ENCODE data around the gene UNC79. TPM values are rescaled to one million over a fixed set of nuclear protein-coding genes. Genes with fewer than 3 reads are reported as not detected.

Gene UNC79
- total RNA-seq, 1 donor from 2014 or later, result 0.09 TPM

DNA sequence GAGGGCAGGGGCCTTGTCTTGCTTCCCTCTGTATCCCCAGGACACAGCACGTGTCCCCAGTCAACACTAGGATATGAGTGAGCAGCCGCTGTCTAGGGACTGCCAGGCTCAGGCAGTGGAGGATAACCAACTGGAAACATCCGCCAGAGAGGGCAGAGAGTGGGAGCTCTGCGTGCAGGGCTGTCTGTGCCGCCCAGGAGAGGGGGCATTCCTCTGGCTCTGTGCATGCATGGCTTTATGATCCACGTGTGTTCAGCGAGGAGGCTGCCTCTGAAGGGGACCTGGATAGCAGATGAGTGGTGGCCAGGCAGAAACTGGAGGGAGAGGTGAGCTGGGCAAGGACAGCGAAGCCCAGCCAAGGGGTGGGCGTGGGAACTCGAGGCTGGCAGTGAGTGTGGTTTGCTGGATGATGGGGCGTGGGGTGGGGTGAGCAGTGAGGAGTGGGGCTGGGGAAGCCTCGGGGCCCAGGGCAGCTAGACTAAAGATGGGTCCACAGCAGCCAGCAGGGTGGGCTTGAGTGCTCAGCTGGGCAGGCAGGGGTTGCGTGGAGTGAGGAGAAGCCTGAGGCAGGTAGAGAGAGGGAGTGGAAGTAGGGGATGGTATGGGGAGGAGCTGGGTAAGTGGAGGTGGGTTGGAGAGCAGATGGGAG is 284.7 kb downstream of the UNC79 start:
- intact Hi-C loops (cut with DNase I), result no loop called here
- Histone ChIP-seq H3K9me3 (no peaks in the 10 kb centered on the region), H3K36me3 (no peaks in the 10 kb centered on the region), H3K4me1 (no peaks in the 10 kb centered on the region), H3K27me3 (peaks cover 4% of the 10 kb centered on the region), H3K27ac (no peak overlapping the region), H3K4me3 (no peak overlapping the region)
- DNase-seq (no peak), ATAC-seq (no peak)
- TF ChIP-seq, protein P1, sequence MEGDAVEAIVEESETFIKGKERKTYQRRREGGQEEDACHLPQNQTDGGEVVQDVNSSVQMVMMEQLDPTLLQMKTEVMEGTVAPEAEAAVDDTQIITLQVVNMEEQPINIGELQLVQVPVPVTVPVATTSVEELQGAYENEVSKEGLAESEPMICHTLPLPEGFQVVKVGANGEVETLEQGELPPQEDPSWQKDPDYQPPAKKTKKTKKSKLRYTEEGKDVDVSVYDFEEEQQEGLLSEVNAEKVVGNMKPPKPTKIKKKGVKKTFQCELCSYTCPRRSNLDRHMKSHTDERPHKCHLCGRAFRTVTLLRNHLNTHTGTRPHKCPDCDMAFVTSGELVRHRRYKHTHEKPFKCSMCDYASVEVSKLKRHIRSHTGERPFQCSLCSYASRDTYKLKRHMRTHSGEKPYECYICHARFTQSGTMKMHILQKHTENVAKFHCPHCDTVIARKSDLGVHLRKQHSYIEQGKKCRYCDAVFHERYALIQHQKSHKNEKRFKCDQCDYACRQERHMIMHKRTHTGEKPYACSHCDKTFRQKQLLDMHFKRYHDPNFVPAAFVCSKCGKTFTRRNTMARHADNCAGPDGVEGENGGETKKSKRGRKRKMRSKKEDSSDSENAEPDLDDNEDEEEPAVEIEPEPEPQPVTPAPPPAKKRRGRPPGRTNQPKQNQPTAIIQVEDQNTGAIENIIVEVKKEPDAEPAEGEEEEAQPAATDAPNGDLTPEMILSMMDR (IDR thresholded peaks at IDR 0.05), result no peak

DNA sequence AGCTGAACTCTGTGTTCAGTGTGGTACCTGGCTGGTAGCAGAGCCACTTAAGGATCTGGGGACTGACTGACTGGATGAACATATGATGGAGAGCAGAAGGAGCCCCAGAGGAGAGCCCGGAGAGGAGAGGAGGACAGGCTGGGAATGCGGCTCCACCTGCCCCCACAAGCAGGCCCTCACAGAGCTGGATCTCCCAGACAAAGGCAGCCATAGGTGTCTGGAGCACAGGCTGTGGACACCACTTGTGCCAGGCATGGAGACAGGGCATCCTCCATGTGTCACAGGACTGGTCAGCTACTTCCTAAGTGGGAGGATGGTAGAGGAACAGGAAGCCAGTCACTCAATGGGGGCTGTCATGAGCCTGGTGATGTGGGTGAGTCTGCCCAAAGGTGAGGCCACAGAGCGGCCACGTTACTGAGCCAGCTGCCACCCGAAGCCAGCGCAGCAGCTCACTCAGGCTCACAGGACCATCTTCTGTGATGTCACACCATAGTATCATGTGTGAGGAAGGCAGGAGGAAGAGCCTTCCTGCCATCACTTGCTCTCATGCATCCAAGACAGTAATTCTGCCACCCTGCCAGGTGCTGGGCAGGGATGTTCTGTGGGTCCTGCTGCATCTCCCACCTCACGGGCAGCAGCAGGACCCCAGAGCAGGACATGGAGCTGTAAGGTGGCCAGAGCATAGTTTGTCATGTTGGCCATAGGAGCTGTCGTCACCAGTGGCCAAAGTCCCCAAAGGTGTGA is 285.4 kb downstream of the UNC79 start:
- TF ChIP-seq, protein P1 (IDR thresholded peaks at IDR 0.05), result no peak
- Histone ChIP-seq H3K27me3 (peaks cover 4% of the 10 kb centered on the region), H3K27ac (no peak overlapping the region), H3K9me3 (no peaks in the 10 kb centered on the region), H3K36me3 (no peaks in the 10 kb centered on the region), H3K4me1 (no peaks in the 10 kb centered on the region), H3K4me3 (no peak overlapping the region)
- intact Hi-C loops (cut with DNase I), result no loop called here
- ATAC-seq, result no peak
- no peak for DNase-seq

DNA sequence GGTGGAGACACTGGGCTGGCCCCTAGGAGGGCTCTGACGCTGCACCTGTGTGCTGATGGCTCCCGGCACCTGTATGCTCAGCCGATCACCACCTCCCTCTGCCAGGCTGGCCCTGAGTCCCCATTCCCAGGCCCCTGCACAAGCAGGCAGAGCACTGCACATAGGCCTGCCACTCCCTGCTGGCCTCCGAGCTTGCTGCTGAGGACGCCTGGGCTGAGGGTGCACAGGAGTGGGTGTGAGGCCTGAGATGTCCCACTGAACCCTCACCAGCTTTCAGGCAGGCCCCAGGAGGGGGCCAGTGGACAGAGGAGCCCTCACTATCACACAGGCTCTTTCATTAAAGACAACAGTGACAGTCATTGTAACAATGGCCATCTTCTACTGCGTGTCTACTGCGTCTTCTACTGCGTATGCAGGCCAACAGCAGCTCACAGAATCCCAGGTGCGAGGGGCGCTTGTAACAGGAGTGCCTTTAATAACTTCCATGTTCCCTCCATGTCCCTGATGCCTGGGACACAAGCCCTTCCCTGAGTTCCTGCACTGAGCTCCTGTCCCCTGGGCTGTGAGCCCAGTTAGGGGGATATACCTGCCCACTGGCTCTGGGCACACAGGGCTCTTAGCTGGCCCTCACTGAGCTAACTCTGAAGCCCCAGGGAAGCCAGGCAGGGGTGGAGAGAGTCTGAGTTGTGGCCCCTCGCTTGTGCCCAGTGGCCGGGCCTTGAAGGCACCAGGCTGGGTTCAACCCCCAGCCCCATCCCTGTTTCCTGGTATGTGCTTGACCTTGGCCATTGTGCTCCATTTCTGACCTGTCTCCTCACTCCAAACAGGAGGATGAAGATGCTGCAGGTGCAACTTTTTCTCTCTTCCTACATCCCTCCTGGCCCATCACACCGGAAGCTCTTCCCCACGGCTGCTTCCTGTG is 286.3 kb downstream of the UNC79 start:
- Histone ChIP-seq H3K27me3 (peaks cover 4% of the 10 kb centered on the region), H3K4me1 (no peaks in the 10 kb centered on the region), H3K27ac (no peak overlapping the region), H3K36me3 (no peaks in the 10 kb centered on the region), H3K4me3 (no peak overlapping the region), H3K9me3 (no peaks in the 10 kb centered on the region)
- ATAC-seq, result no peak
- intact Hi-C loops (cut with DNase I), result no loop called here
- DNase-seq, result no peak
- TF ChIP-seq, protein P1 (IDR thresholded peaks at IDR 0.05), result no peak

DNA sequence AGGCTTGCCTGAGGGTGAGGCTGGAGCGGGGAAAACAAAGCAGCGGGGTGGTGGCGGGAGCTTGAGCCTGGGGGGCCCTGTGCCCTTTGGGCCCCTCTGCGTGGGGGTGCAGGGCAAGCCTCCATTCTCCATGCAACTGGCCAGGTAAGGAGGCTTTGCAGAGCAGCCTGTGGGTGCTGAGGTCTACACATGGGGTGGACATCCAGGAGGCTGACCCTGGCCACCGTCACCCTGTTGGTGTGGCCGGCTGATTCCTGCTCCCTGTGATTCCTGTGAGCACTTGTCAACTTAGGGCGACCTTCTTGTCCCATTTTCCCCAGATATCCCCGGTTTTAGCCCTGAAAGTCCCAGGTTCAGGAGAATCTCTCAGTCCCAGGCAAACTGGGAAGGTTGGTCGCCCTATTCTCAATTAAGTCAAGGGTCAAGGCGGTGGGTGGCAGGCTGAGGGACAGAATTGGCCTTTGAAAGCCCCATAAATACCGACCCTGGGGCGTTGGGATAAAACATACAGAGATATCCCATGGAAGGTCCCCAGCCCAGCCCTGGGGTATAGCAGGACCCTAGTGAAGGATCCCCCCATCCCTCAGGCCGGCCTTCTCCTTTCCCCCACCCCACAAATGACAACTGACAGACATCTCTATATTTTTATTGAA is 287.1 kb downstream of the UNC79 start:
- ATAC-seq (no peak), DNase-seq (no peak)
- Histone ChIP-seq H3K27ac (no peak overlapping the region), H3K9me3 (no peaks in the 10 kb centered on the region), H3K36me3 (no peaks in the 10 kb centered on the region), H3K4me3 (no peak overlapping the region), H3K4me1 (no peaks in the 10 kb centered on the region), H3K27me3 (peaks cover 4% of the 10 kb centered on the region)
- intact Hi-C loops (cut with DNase I), result no loop called here
- TF ChIP-seq, protein P1 (IDR thresholded peaks at IDR 0.05), result no peak

DNA sequence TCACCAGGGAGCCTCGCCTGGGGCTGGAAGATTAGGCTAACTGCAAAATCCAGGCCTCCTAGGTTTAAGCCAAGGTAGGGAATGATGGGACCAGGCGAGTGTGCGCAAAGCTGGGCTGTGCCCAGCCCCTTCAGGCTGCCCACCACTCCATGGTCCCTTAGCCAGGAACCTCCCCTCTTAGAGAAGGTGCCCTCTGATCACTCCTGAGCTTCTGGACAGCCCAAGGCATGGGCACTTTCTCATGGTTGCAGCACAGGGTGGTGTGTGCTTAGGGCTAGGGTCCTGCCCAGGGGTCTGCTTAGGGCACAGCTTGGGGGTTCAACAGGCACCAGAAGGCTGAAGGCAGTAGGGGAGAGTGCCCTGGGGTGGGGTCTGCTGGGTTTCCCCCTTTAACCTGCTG is 288.5 kb downstream of the UNC79 start:
- DNase-seq (no peak), ATAC-seq (no peak)
- TF ChIP-seq, protein P1 (IDR thresholded peaks at IDR 0.05), result no peak
- Histone ChIP-seq H3K9me3 (no peaks in the 10 kb centered on the region), H3K27ac (no peak overlapping the region), H3K27me3 (peaks cover 4% of the 10 kb centered on the region), H3K4me1 (no peaks in the 10 kb centered on the region), H3K4me3 (no peak overlapping the region), H3K36me3 (no peaks in the 10 kb centered on the region)
- intact Hi-C loops (cut with DNase I), result no loop called here
